GM19397 (cell line): Measurements from ENCODE around the gene CRYGC.

Experiments
- ATAC-seq: cut with Tn5 transposase; IDR thresholded peaks from one replicate; pipeline ENCODE4 v1.9.1; 2021; ENCODE audit warnings: mild to moderate bottlenecking, moderate library complexity; ENCODE audit not compliant: unreplicated experiment

CRYGC gene, protein sequence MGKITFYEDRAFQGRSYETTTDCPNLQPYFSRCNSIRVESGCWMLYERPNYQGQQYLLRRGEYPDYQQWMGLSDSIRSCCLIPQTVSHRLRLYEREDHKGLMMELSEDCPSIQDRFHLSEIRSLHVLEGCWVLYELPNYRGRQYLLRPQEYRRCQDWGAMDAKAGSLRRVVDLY

DNA sequence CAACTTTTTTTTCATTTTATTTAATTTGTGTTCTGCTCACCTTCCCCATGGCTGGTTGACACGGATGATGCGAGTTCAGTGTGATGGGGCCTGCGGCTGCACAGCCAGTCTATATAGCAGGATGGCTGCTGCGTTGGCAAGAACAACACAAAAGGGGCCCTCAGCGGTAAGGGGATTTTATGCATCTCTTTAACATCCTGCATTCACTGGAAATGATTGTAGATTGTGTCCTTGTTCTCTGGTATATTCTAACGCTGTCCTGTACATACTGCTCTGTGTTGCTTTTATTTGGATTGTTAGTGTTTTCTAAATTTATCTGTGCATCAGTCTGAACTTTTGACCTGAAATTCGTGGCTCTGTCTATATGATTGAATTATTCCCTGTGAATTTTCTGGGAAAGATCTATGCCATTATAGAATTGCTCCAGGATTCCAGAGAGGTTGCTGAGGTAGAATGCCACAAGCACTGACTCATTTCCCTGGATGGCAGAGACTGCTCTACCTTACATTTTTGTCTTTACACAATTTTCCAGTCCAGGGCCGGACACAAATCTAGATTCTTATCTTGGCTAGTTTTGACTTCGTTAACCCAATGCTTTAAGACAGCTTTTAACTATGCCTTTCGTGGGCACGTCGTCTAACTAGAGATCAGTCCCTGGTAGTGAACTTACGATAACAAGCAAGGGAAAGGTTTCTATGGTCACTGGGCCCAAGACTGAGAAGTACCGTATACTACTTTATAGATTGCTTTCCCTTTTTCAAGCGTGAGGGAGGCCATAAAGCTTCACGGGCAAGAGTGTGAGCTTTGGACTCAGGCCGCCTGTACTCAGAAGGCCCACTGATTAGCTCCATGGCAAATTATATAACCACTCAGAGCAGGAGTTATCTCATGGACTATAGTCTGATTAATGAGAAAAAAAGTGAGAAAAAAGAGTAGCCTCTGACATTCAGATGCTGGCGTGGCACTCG, at the start of gene CRYGC:
Gene CRYGC (minus strand): TSS at position 85 of the 968 bp plus-strand sequence. CDS start 36 bp downstream, at position 49.
- ATAC-seq = no peak

DNA sequence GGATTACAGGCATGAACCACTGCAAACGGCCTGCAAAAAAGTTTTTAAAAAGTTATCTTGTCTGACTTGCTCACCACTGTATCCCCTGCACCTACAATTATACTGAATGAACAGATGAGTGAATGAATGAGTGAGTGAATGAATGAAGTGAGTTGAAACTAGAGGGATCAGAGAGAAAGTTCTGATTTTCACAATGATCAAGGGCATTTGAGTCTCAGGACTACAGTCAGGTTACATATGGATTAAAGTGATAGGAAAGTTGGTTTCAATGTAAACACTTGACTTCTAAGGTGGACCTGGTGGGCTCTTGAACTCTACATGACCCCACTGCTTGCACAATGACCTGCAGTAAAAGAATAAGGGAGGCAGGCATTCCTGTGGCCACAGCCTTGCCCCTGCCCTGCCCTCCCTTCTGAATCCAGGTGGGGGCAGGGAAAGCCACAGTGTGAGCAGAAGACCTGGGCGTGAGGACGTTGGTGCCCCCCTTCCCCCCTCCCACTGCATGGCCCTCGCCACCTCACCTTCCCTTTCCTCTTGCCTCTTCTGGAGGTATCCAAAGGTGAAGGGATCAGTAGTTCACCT, 49.5 kb upstream of the CRYGC start:
- ATAC-seq = no peak

DNA sequence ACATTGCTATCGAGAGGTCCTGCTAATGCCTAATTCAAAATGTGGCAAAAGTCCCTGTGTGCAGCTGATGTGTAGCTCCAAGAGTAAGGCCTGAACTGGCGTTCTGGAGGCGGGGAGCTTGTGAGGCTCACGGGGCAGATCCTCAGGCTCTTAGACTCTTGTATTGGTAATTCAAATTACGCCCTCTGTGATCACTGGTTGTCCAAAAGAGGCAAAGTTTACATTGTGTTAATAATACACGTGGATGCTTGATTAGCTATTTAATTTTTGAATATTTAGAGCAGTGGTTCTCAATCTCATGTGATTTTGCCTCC, 46.2 kb upstream of the CRYGC start:
- no peak for ATAC-seq

DNA sequence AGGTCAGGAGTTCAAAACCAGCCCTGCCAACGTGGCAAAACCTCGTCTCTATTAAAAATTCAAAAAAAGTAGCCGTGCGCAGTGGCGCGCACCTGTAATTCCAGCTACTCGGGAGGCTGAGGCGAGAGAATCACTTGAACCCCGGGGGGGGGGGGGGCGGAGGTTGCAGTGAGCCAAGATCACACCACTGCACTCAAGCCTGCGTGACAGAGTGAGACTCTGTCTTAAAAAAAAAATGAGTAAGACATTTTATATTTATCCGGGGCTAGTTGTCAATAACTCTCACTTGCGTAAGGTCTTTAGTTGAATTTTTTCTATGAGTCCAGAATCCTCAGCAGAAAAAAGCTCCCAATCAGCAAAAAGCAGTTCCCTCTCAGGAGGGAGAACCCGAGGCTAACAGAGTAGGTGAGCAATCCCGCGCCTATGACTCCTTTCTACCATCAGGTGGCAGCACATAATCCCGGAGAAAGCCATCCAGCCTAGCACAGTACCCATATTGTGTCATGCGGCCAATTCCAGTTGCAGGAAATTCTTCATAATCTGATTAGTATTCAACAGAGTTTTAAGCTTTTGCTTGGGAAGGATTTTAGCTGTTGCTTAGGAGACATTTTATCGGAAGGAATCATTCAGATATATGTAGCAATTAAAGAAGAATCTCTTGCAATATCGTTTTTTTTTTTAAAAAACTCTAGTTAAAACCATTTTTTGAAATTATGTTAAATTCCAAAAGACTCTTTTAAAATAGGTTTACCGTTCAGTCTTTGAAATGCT, 45.6 kb upstream of the CRYGC start:
- ATAC-seq = peak; percentile 99

DNA sequence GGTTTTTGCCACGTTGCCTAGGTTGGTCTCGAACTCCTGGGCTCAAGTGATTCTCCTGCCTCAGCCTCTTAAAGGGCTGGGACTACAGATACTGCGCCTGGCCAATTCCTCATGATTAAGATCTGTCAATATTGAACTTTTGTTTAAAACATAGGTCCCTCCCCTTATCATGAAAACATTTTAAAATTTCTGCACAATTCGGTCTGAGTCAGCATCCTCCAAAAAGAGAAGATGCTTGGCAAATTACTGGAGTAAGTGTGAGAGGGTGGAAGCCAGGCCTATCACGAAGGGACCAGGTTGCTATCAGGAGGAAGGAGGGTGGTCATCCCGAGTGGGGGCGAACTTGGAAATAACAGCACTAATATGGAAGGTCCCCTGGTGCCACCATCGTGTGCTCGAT, 44.5 kb upstream of the CRYGC start:
- ATAC-seq = no peak

DNA sequence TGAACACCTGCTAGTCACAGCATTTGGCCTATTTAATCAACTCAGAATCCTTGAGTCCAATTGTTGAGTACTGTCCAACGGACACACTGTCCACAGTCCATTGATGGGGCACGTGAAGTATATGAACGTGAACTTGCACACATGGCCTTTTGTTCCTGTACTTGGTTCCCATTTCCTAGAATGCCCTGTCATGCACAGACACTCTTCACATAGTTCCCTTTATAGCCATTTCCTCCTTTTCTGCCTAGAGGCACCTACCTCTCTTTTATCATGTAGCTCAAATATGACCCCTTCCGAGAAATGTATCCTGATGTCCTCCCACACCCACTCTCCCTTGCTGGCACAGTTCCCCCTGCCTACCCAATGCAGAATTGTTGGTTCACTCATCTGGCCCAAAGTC, 42.5 kb upstream of the CRYGC start:
- ATAC-seq = no peak

DNA sequence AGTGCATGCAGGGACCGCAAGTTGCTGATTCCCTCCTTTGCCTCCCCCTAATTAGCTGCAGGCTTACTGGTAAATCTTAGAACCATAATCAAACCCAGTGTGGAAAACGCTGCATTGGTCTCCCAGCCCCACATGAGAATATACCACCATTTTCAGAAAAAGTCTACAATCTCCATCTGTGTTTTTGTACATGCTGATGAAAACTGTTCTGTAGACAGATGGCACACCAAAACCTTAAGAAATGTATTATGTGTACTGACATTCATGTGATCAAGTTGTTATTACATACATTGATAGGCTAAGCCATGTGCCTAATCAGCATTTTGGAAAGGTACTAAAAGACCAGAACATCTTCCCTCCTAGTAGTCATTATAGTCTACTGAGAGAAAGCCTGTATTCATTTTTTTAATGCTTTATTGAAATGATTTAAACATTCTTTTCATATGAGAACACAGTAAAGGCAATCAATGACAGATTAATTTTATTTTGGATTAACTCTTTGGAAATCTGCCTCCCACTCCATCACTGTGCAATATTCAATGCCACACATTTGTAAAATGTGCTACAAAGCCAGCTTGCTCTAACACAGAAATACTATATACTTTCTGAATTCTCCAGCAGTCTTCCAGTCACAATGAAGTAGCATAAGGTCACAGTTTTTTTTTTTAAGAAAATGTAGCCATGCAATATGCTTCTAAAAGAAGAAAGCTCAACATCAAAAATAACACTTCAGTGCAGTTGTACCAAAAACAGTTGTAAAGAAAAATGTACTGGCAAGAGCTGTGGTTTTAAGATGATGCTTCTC, 35.5 kb upstream of the CRYGC start:
- no peak for ATAC-seq

DNA sequence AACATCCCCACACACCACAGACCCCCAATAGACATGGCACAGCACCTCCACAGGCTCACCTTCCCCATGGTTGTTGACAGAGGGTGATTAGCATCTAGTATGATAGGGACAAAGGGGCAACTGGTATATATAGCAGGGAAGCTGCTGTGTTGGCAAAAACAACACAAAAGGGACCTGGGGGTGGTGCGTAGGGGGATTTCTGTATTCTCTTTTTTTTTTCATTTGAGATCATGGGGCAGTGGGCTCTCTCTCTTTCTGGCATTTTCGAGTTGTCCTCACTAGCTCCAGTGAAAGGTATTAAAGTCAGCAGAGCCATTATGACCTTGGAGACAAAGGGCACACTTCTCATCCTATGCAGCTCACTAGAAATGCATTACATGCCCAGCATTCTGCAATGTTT, 33.9 kb upstream of the CRYGC start, which contains the start of gene CRYGA:
Gene CRYGA (minus strand): TSS at position 101 of the 400 bp plus-strand sequence. CDS start 33 bp downstream, at position 68.
- ATAC-seq = no peak

DNA sequence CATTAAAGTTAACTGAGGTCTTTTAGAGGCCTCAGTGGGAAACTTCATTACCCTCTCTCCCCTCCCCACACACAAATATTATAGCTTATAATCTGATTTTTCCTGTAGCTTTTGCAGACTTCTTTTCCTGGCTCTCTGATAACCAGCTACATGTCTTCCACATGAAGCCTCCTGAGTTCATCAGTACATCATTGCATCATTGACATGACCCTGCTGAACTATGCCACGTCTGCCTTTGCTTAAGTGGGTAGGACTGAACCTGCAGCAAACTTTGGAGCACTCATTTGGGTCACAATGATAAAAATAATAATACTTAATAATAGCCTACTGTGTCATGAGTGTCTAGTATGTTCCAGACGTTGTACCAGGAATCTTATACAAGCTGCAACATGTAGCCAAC, 26.8 kb upstream of the CRYGC start:
- ATAC-seq = no peak

DNA sequence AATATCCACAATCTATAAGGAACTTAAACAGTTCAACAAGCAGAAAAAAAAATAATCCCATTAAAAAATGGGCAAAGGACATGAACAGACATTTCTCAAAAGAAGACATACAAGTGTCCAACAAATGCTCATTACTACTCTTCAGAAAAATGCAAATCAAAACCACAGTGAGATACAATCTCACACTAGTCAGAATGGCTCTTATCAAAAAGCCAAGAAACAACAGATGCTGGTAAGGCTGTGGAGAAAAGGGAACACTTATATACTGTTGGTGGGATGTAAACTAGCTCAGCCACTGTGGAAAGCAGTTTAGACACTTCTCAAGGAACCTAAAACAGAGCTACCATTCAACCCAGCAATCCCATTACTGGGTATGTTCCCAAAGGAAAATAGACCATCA, 23.5 kb upstream of the CRYGC start:
- ATAC-seq = no peak

DNA sequence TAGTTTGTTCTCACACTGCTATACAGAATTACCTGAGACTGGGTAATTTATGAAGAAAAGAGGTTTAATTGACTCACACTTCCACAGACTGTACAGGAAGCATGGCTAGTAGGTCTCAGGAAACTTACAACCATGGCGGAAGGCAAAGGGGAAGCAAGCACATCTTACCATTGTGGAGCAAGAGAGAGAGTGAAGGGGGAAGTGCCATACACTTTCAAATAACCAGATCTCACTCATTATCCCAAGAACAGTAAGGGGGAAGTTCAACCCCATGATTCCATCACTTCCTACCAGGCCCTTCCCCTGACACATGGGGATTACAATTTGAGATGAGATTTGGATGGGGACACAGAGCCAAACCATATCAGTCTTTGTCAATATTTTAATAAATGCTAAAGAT, 21.3 kb upstream of the CRYGC start:
- no peak for ATAC-seq

DNA sequence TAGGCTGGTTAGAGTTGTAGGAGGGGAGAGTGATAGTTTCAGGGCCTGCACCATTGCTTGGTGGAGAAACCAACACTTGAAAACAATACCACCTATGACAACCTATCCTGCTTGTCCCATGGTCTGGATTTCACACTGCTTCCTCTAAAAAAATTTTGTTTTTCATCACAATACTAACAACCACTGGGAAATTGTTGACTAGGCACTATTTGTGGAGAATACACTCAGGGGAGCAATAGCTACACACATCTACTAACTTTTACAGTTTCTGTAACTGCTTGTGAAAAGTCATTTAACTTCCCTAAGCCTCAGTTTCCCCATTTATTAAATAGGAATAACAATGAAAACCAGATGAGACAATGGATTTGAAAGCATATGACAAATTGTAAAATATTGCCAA, 20.5 kb upstream of the CRYGC start:
- no peak for ATAC-seq

DNA sequence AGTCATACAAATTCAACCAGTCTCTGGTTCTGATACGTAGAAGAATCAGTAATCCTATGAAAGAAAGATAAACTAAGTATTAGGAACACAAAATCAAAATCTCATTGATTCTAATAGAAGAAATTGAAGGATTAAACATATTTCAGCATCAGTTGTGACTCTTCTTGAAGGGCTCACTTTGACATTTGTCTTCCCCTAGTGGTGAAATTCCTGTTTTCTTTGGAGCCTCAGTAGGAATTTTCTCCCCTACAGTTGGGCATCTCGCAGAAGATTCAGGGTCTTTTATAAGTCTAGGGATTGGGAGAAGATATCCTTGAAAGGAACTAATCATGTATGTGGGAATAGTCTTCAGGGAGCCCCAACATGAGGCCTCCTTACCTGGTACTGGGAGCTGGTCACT, 19.2 kb upstream of the CRYGC start:
- no peak for ATAC-seq

DNA sequence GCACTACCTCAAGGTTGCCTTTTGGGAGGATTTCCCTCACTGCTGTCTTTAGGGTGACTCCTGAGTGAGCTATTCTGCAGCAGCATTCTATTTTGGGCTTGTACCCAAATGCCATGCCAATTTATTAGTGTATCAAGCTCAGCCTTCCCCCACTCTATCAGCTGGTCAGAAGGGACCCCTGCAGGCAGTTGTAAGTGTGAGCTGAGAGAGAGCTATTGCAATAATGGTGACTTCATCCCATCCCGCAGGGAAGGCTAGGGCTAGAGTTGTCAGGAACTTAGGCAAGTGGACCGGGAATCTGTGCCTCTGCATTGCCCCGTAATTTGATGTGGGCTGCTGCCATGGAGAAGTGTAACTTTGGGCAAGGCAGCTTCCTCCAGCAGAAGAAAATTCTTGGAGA, 18.1 kb upstream of the CRYGC start:
- no peak for ATAC-seq

DNA sequence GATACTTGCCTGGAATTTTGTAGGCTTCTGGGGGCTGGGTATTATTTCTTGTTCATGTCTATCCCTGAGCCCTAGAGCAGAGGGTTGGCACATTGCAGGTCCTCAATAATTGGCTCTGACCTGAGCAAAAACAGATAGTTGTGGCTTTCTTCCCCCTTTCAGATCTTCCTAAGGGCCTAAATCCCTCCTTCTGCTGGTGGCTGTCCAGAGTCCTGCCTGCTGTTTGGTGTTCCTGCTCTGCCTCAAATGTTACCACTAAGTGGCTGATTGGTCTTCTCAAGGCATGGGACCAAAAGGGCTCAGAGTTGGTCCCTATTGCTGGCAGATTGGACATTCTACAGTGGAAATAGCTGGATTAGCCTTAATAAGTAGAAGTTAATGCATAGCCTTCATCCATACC, 17.4 kb upstream of the CRYGC start:
- ATAC-seq = no peak

DNA sequence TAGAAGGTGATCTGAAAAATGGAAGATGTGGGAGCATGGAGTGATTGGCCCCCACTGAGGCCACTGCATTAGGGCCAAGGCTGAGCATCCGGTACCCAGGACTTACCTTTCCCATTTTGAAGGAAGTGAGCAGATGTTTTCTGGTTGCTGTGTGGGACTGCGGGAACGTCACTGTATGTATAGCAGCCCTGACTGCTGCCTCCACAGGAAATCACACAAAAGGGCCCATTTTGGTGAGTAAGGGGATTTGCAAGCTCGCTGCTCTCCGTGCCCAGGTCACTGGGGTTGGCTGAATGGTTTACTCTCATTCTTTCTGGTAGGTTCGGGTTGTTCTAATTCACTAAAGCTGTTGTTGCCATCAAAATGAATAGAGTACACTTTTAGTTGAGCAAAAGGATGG, 16.4 kb upstream of the CRYGC start, which contains the start of gene CRYGB:
Gene CRYGB (minus strand): TSS at position 153 of the 400 bp plus-strand sequence. CDS start 38 bp downstream, at position 115.
- ATAC-seq = no peak

DNA sequence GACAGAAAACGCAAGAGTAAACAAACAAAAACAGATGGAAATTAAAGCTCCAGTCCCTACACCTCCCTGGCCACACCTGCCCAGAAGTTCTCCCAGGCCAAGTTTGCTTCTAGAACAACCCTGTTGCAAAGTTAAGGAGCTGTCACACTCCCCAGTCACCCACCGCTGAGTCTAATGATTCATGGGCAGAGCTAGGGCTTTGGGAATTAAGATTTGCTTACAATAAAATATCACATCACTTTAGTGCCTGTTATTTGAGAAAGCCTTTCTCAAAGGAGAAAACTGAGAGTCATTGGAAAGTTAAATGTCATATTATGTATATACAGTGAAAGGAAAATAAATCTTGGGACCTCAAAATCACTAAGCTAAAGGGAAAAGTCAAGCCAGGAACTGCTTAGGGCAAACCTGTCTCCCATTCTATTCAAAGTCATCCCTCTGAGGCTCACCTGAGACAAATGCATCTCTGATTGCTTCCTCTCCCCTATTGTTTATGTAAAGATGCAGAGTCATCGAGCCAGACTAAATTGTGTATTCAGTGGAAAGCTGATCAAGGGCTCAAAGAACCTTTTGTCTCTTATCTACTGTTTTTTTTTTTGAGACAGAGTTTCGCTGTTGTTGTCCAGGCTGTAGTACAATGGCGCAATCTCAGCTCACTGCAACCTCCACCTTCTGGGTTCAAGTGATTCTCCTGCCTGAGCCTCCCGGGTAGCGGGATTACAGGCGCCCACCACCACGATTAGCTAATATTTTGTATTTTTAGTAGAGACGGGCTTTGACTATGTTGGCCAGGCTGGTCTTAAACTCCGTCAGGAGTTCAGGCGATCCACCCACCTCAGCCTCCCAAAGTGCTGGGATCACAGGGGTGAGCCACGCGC, 13.5 kb upstream of the CRYGC start:
- no peak for ATAC-seq

DNA sequence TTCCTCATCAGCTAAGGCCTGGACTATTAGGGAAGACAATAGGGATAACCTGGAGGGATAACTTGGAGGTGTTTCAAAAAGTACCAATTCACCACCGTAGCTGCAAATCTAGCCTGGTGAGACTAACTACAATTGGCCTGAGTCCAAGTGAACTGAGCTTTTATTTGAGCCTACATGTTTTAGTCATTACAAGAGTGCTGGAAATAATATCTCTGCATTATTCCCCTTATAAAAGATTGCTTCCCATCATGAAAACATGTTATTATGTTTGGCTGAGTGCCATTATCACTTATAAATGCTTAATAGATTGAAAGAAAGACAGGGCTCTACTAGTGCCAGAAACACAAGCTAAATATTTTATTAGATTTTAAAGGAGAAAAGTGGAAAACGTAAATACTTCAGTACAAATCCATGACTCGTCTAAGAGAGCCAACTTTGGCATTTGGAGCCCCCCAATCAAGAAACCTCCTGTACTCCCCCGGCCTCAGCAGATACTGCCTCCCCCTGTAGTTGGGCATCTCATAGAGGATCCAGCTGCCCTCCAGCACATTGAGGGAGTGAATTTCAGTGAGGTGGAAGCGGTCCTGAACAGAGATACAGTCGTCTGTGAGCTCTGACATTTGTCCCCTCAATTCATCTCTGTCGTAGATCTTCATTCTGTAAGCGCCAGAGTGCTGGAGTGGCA, 12.8 kb upstream of the CRYGC start:
- no peak for ATAC-seq

DNA sequence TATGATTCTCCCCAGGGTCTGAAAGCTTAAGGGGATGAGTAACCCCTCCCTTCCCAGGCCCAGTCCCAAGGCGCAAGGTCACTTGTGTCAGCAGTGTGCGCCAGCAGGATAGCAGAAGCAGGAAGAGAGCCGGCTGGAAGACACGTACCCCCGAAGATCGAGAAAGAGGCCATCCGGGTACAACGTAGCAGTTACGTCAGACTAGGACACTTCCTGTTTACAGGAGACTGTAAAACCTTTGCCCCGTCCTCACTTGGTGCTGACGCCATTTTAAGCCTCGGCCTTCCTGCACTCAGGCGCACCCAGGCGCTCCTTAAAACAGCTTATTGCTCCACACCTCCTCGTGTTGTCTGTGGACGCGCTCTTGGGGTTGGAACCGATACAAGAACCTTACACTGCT, 9.8 kb upstream of the CRYGC start:
- ATAC-seq = no peak
